Neutrophil (primary cell): Measurements from ENCODE around the gene ADAMTSL1.

Experiments
- H3K27ac ChIP-seq: fragments of 200-600 bp; sonication (generic); 2 replicates; pipeline ENCODE4 v1.5.1; 2016; ENCODE audit warnings: mild to moderate bottlenecking, moderate library complexity
- H3K27me3 ChIP-seq: fragments of 200-600 bp; sonication (generic); 2 replicates; pipeline ENCODE4 v1.6.0; 2016; ENCODE audit warnings: mild to moderate bottlenecking
- H3K36me3 ChIP-seq: fragments of 200-600 bp; sonication (generic); 2 replicates; pipeline ENCODE4 v1.5.1; 2017
- H3K4me1 ChIP-seq, 2 experiments: fragments of 200-600 bp in 1 of 2; sonication (generic) in 1 of 2; 1 replicate in 1 of 2; 2 replicates in 1 of 2; pipeline versions ENCODE4 v1.5.1 to v1.6.1; 2013 to 2016; ENCODE audit warnings: low read depth in 1 of 2, low read length in 1 of 2, mild to moderate bottlenecking in 1 of 2, moderate library complexity in 1 of 2; ENCODE audit not compliant: control insufficient read depth in 1 of 2, insufficient read depth in 1 of 2
- H3K4me3 ChIP-seq, 2 experiments: fragments of 200-600 bp in 1 of 2; sonication (generic) in 1 of 2; 1 replicate in 1 of 2; 2 replicates in 1 of 2; pipeline ENCODE4 v1.5.1; 2013 to 2016; ENCODE audit warnings: low read depth in 1 of 2, low read length in 1 of 2, mild to moderate bottlenecking in 1 of 2, moderate library complexity in 1 of 2
- H3K9me3 ChIP-seq: fragments of 200-600 bp; sonication (generic); 2 replicates; pipeline ENCODE4 v1.5.1; 2016
- CTCF ChIP-seq: fragments of 200-600 bp; sonication (generic); IDR thresholded peaks from 2 replicates; pipeline ENCODE4 v1.5.1; 2016; ENCODE audit warnings: antibody characterized with exemption

ADAMTSL1 gene

GRCh38 chr9:18698992-18699391, 225.0 kb downstream of the ADAMTSL1 start:
- H3K27ac ChIP-seq, result no peak overlapping the region
- H3K9me3 ChIP-seq, result no peaks in the 10 kb centered on the region
- H3K4me3 ChIP-seq, result no peak overlapping the region
- no peaks in the 10 kb centered on the region for H3K36me3 ChIP-seq
- no peaks in the 10 kb centered on the region for H3K27me3 ChIP-seq
- no peaks in the 10 kb centered on the region for H3K4me1 ChIP-seq
- no peak for TF ChIP-seq CTCF

GRCh38 chr9:18699764-18700163, 225.8 kb downstream of the ADAMTSL1 start:
- H3K4me1 ChIP-seq, result no peaks in the 10 kb centered on the region
- H3K36me3 ChIP-seq, result no peaks in the 10 kb centered on the region
- no peak for TF ChIP-seq CTCF
- H3K27ac ChIP-seq, result no peak overlapping the region
- no peaks in the 10 kb centered on the region for H3K9me3 ChIP-seq
- no peaks in the 10 kb centered on the region for H3K27me3 ChIP-seq
- no peak overlapping the region for H3K4me3 ChIP-seq

DNA sequence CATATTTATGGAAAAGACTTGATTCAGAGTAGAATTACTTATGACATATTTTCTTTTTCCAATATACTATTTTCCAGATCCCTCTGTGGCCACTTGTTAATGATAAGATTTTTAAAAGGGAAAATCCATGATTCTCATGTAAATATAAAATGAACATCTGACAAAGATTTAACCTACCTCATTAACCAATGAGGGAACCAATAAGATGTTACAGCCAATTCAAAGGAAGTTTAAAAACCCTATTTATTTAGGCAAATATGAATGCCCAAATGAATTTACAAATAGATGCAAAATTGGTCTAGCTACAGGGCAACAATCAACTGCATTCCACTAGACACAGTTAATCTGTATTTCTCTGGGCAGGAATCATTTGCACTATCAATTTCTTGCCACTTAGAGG, 226.8 kb downstream of the ADAMTSL1 start:
- TF ChIP-seq CTCF, result no peak

DNA sequence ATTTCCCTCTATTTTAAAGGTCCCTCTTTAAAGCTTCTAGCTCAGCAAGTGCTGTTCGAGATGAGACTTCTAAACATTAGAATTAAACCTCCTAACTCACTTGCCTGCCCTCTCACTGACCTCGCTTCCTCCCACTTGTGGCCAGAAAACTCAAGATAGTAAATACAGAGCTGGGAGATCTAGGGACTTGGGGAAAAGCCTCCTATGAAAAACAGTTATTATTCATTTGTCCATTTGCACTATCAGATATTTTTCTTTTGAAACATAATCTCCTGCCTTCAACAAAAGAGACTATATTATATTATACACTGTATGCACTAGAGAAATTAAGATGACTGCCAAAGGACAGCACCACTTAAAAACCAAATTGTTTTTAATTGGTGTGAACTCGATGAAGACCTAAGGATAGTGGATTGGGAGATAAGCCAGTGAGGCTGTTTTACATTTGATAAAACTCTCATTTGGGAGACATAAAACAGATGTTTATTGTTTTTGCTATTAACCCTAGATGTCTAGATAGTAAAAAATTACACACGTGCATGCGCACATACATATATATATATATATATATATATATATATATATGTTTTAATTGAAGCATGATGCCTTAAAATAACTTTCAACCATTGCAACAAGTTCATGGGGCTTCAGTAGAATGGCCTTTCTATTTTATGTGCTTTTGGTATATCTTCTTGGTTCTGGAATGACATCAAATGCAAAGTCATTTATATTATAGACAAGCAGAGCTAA, 229.4 kb downstream of the ADAMTSL1 start:
- H3K36me3 ChIP-seq, result no peaks in the 10 kb centered on the region
- H3K27ac ChIP-seq, result no peak overlapping the region
- H3K27me3 ChIP-seq, result no peaks in the 10 kb centered on the region
- no peak for TF ChIP-seq CTCF
- no peaks in the 10 kb centered on the region for H3K9me3 ChIP-seq
- no peaks in the 10 kb centered on the region for H3K4me1 ChIP-seq
- H3K4me3 ChIP-seq, result no peak overlapping the region

More for the DNA sequence above, 226.8 kb downstream of the ADAMTSL1 start:
- Histone ChIP-seq H3K27ac (no peak overlapping the region), H3K9me3 (no peaks in the 10 kb centered on the region), H3K4me3 (no peak overlapping the region), H3K27me3 (no peaks in the 10 kb centered on the region), H3K36me3 (no peaks in the 10 kb centered on the region), H3K4me1 (no peaks in the 10 kb centered on the region)

DNA sequence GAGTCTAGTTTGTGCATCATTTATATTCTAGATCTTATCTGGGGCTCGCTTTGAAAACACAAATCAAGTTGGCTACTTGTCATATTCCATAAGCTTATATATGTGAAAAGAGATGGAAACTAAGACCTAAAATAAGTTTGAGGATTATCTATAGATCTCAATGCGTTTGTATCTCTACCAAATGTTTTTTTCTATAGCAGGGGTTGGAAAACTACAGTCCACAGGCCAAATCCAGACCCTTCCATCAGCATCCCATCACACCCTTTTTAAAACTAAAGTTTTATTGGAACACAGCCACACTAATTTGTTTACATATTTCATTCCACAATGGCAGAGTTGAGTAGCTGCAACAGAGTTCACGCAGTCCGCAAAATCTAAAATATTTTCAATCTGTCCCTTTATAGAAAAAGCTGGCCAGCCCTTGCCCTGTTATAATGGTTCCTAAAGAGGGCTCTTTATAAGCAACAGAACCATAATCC, 230.0 kb downstream of the ADAMTSL1 start:
- H3K4me3 ChIP-seq, result no peak overlapping the region
- H3K4me1 ChIP-seq, result no peaks in the 10 kb centered on the region
- no peaks in the 10 kb centered on the region for H3K36me3 ChIP-seq
- no peak for TF ChIP-seq CTCF
- H3K27ac ChIP-seq, result no peak overlapping the region
- no peaks in the 10 kb centered on the region for H3K27me3 ChIP-seq
- H3K9me3 ChIP-seq, result no peaks in the 10 kb centered on the region
